ENCODE results near the gene FBN3. TPM values are rescaled to one million over a fixed set of nuclear protein-coding genes. Genes with fewer than 3 reads are reported as not detected.

Gene FBN3
- total RNA-seq: not detected
- long read RNA-seq: 0 reads

GRCh38 chr19:8149261-8150094 lies at the start of gene FBN3:
Gene FBN3, minus strand, starts transcription at chr19:8149592. Its CDS starts 2,112 bp downstream, at chr19:8147480.
- Histone ChIP-seq H3K36me3 (no peaks in the 10 kb centered on the region), H3K27ac (replicated peaks) (no peak within 1 kb of the TSS), H3K27me3 (ENCODE audit: low read depth) (peaks cover 76% of the 10 kb centered on the region), H3K4me3 (peak within 1 kb of the TSS; percentile 53), H3K4me1 (peaks cover 19% of the 10 kb centered on the region), H3K9me3 (replicated peaks) (no peaks in the 10 kb centered on the region)
- intact Hi-C loops (cut with micrococcal nuclease): no loop called here
- DNase-seq: no peak
- TF ChIP-seq CTCF (IDR thresholded peaks at IDR 0.05; ENCODE audit: borderline replicate concordance): no peak

GRCh38 chr19:8196271-8196927 lies 47.0 kb upstream of the FBN3 start:
- TF ChIP-seq CTCF (IDR thresholded peaks at IDR 0.05; ENCODE audit: borderline replicate concordance): no peak
- no peaks in the 10 kb centered on the region for H3K36me3 ChIP-seq
- no peak for DNase-seq
- H3K27me3 ChIP-seq (ENCODE audit: low read depth): peaks cover 3% of the 10 kb centered on the region
- no peaks in the 10 kb centered on the region for H3K9me3 ChIP-seq (replicated peaks)
- no peak overlapping the region for H3K4me3 ChIP-seq
- H3K4me1 ChIP-seq: peaks cover 16% of the 10 kb centered on the region
- no peak overlapping the region for H3K27ac ChIP-seq (replicated peaks)
- intact Hi-C loops (cut with micrococcal nuclease): no loop called here

GRCh38 chr19:8194528-8195267 lies 45.3 kb upstream of the FBN3 start:
- no peak for TF ChIP-seq CTCF (IDR thresholded peaks at IDR 0.05; ENCODE audit: borderline replicate concordance)
- Histone ChIP-seq H3K27me3 (ENCODE audit: low read depth) (no peaks in the 10 kb centered on the region), H3K36me3 (no peaks in the 10 kb centered on the region), H3K4me3 (peak overlapping the region; percentile 39), H3K4me1 (peaks cover 16% of the 10 kb centered on the region), H3K27ac (replicated peaks) (peak overlapping the region; percentile 73), H3K9me3 (replicated peaks) (no peaks in the 10 kb centered on the region)
- intact Hi-C loops (cut with micrococcal nuclease): no loop called here
- no peak for DNase-seq

- Histone ChIP-seq H3K27ac (replicated peaks) (no peak overlapping the region), H3K36me3 (no peaks in the 10 kb centered on the region), H3K9me3 (replicated peaks) (no peaks in the 10 kb centered on the region), H3K4me3 (no peak overlapping the region), H3K4me1 (peaks cover 16% of the 10 kb centered on the region), H3K27me3 (ENCODE audit: low read depth) (no peaks in the 10 kb centered on the region)
- no peak for DNase-seq
- TF ChIP-seq CTCF (IDR thresholded peaks at IDR 0.05; ENCODE audit: borderline replicate concordance): no peak
- intact Hi-C loops (cut with micrococcal nuclease): no loop called here
These were observed 42.9 kb upstream of the FBN3 start for GRCh38 chr19:8192221-8192820.

Data from left ventricle myocardium inferior (tissue), 1 donor.